GM21526 (cell line): ENCODE measurements around the gene SPTBN2.
"Not testable (repeated sequence)": the region's sequence is repeated elsewhere in the genome, so short reads cannot be mapped to it uniquely, and the experiment has no call there.

Experiments used
- ATAC-seq: cut with Tn5 transposase; IDR thresholded peaks from one replicate; pipeline ENCODE4 v1.9.1; 2021; ENCODE audit warnings: moderate library complexity; ENCODE audit not compliant: unreplicated experiment, low FRiP score

SPTBN2 gene

GRCh38 chr11:66646828-66647227 lies 82.2 kb downstream of the SPTBN2 start:
- no peak for ATAC-seq

GRCh38 chr11:66643745-66644437 lies 85.1 kb downstream of the SPTBN2 start:
- no peak for ATAC-seq

GRCh38 chr11:66641834-66642233 lies 87.2 kb downstream of the SPTBN2 start:
- ATAC-seq, result no peak

DNA sequence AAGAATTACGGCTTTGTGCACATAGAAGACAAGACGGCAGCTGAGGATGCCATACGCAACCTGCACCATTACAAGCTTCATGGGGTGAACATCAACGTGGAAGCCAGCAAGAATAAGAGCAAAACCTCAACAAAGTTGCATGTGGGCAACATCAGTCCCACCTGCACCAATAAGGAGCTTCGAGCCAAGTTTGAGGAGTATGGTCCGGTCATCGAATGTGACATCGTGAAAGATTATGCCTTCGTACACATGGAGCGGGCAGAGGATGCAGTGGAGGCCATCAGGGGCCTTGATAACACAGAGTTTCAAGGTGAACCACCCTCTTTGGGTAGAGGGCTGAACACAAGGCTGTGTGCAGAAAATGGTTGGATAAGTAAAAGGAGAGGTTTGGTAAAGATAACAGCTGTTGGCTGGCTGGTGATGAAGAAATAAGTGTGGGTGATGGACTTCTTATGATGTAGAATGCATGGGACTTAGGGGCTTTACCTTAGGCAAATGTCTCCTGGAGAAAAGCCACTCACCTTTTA lies 89.1 kb downstream of the SPTBN2 start:
- not testable (repeated sequence) for ATAC-seq

GRCh38 chr11:66639066-66639813 lies 89.8 kb downstream of the SPTBN2 start:
- no peak for ATAC-seq

- ATAC-seq, result peak; percentile 87
Measured at GRCh38 chr11:66638177-66639065, 90.6 kb downstream of the SPTBN2 start, which contains the start of gene RBM4. Gene RBM4, plus strand, starts transcription at chr11:66638703. Its CDS starts 1,009 bp downstream, at chr11:66639712.

DNA sequence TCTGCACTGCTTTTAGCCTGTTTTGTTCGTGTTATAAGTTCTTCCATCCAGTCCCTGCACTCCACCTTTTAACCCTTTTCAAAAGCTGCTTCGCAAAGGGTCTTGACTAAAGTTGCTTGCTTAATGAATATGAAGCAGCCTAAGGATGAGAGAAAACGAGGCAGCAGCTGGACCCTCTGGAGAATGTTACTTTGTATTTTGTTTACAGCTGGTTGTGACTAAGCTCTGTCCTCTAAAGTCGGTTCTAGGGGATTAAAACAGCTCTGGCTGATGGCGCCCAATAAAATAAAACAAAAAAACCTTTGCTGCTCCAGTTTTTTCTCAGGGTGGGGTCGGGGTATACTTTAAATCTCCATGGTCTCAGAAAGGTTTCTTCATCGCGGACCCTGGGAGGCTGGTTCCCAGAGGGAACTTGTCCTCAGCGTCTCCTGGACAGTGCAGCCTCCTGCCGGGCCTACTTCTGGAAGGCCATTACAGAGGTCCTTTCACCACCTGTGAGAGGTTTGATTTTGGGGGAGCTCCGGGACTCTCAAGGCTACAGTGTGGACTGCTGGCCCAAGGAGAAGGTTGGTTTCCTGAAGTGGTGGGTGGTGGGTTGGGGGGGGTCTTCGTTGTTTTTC lies 91.3 kb downstream of the SPTBN2 start:
- no peak for ATAC-seq

DNA sequence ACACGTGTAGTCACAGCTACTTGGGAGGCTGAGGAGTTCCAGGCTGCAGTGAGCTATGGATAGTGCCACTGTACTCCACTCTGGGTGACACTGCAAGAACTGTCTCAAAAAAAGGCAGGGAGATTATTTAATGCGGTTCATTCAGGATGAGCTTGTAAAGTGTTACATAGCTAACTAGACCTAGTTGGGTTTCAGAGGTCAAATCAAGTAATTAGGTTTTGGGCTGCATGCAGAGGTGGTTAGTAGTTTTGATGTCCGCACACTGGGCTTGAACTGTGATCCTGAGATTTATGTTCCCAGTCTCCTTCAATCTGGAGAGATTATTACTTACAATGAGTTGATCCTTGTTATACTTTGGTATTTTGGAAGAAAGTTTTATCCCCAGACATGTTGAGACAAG lies 92.6 kb downstream of the SPTBN2 start:
- no peak for ATAC-seq
